Prostate gland (tissue), 2 donors: ENCODE results near the gene PTPRD. TPM values are rescaled to one million over a fixed set of nuclear protein-coding genes. Genes with fewer than 3 reads are reported as not detected.

Source experiments
- DNase-seq: peaks from one replicate; pipeline ENCODE4 v3.0.0-alpha.2; 2019; ENCODE audit warnings: low spot score
- H3K27ac ChIP-seq, 2 donors: fragments of 200-600 bp; sonication (generic); 2 replicates each; pipeline ENCODE4 v1.5.1; 2017 to 2019
- H3K27me3 ChIP-seq: fragments of 200-600 bp; sonication (generic); replicated peaks from 2 replicates; pipeline ENCODE4 v1.5.1; 2019; ENCODE audit not compliant: insufficient read depth
- H3K36me3 ChIP-seq, 2 donors: fragments of 200-600 bp; sonication (generic); 1 replicate in 1 of 2; 2 replicates in 1 of 2; pipeline versions ENCODE4 v1.5.1 to v1.8.1; 2017 to 2019
- H3K4me1 ChIP-seq: fragments of 200-600 bp; sonication (generic); replicated peaks from 2 replicates; pipeline ENCODE4 v1.5.1; 2019
- H3K4me3 ChIP-seq, 2 donors: fragments of 200-600 bp; sonication (generic); 2 replicates each; pipeline ENCODE4 v1.5.1; 2017 to 2019
- H3K9me3 ChIP-seq: fragments of 200-600 bp; sonication (generic); 2 replicates; pipeline ENCODE4 v1.5.1; 2017
- POLR2A ChIP-seq: fragments of 450-650 bp; IDR thresholded peaks from one replicate; pipeline ENCODE4 v1.6.1; 2016; ENCODE audit warnings: antibody characterized with exemption, mild to moderate bottlenecking
- POLR2AphosphoS5 ChIP-seq: sonication (generic); formaldehyde crosslinking; IDR thresholded peaks from one replicate; pipeline ENCODE4 v1.6.1; 2017; ENCODE audit warnings: antibody characterized with exemption
- WGBS: methylation state at CpG from one replicate; pipeline ENCODE4 v1.1.5; 2018; 5-methylcytosine and 5-hydroxymethylcytosine counted together
- intact Hi-C: fragments of 100-400 bp; cut with DNase I; formaldehyde crosslinking; loops from one replicate; pipeline ENCODE4 v1.14.2; 2022
- total RNA-seq, 2 donors: library from RNA; depleted of rRNA; stranded (reverse); fragments of >200 nt; gene quantifications; one replicate each; pipeline ENCODE4 v1.1.0, GENCODE V29; 2016
- TF ChIP-seq, protein P1 (sequence below), 4 experiments: fragments of 200-600 bp in 2 of 4; fragments of 450-650 bp in 2 of 4; sonication (generic) in 2 of 4; IDR thresholded peaks; 1 replicate in 3 of 4; 2 replicates in 1 of 4; pipeline ENCODE4 v1.5.1; 2016 to 2019; ENCODE audit warnings: antibody characterized with exemption in 4 of 4, mild to moderate bottlenecking in 2 of 4, moderate library complexity in 2 of 4

Gene PTPRD
- total RNA-seq, 2 donors from 2014 or later, result 5.8 to 23.1 TPM

DNA sequence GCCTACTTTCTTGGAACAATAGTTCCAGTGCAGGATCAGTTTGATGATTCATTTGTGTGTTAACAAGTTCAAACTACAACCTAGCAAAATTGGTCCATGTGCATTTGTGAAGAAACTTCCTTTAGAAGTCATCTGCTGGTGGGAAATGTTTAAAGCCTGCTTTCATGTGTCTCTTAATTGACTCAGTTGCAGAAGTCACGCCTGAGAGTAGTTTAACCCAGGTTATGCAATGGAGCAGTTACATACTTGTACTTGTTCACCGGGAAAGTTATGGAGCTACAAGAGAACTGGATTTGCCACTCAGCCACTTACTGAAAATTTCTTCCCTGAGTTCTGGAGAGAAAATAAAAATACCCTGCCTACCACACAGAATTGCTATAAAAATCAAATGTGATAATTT lies 1397.8 kb downstream of the PTPRD start:
- intact Hi-C loops, result no loop called here
- TF ChIP-seq POLR2AphosphoS5, result no peak
- TF ChIP-seq, protein P1, sequence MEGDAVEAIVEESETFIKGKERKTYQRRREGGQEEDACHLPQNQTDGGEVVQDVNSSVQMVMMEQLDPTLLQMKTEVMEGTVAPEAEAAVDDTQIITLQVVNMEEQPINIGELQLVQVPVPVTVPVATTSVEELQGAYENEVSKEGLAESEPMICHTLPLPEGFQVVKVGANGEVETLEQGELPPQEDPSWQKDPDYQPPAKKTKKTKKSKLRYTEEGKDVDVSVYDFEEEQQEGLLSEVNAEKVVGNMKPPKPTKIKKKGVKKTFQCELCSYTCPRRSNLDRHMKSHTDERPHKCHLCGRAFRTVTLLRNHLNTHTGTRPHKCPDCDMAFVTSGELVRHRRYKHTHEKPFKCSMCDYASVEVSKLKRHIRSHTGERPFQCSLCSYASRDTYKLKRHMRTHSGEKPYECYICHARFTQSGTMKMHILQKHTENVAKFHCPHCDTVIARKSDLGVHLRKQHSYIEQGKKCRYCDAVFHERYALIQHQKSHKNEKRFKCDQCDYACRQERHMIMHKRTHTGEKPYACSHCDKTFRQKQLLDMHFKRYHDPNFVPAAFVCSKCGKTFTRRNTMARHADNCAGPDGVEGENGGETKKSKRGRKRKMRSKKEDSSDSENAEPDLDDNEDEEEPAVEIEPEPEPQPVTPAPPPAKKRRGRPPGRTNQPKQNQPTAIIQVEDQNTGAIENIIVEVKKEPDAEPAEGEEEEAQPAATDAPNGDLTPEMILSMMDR (IDR thresholded peaks at IDR 0.05), result no peak
- no peak for TF ChIP-seq POLR2A

DNA sequence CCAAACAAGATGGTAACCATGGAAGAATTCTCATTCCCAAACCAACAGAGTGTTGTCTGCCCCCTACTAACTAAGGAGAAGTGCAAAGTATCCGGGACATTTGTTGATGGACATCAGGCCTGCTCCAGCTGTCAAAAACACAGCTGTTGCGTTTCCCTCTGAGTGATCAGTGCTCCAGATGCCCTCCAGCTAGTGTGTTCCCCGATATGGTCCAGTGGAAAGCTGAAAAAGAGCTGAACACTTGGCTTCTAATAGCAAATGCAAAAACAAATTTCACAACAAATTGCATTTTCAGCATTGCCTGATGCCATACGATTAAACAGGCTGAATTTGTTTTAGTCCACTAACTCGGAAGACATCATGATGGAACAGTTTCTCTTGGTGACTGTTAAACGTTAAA lies 1398.7 kb downstream of the PTPRD start:
- H3K36me3 ChIP-seq, result no peaks in the 10 kb centered on the region
- H3K9me3 ChIP-seq, result no peaks in the 10 kb centered on the region
- TF ChIP-seq POLR2AphosphoS5 (no peak), POLR2A (no peak)
- TF ChIP-seq, protein P1 (IDR thresholded peaks at IDR 0.05), result no peak
- no peaks in the 10 kb centered on the region for H3K4me1 ChIP-seq
- no peak overlapping the region for H3K27ac ChIP-seq
- no peaks in the 10 kb centered on the region for H3K27me3 ChIP-seq
- intact Hi-C loops, result no loop called here
- 61% methylated on average over 6 of the region's 6 CpGs for WGBS
- no peak overlapping the region for H3K4me3 ChIP-seq
- no peak for DNase-seq

More for the DNA sequence above, 1397.8 kb downstream of the PTPRD start:
- Histone ChIP-seq H3K4me1 (no peaks in the 10 kb centered on the region), H3K27ac (no peak overlapping the region), H3K9me3 (no peaks in the 10 kb centered on the region), H3K36me3 (no peaks in the 10 kb centered on the region), H3K4me3 (no peak overlapping the region), H3K27me3 (no peaks in the 10 kb centered on the region)
- WGBS, result 58% methylated on average over 2 of the region's 2 CpGs
- DNase-seq, result no peak

GRCh38 chr9:9212963-9213362 lies 1399.8 kb downstream of the PTPRD start:
- TF ChIP-seq POLR2AphosphoS5 (no peak), POLR2A (no peak)
- TF ChIP-seq, protein P1 (IDR thresholded peaks at IDR 0.05), result no peak
- no peak for DNase-seq
- 93% methylated on average over 3 of the region's 3 CpGs for WGBS

DNA sequence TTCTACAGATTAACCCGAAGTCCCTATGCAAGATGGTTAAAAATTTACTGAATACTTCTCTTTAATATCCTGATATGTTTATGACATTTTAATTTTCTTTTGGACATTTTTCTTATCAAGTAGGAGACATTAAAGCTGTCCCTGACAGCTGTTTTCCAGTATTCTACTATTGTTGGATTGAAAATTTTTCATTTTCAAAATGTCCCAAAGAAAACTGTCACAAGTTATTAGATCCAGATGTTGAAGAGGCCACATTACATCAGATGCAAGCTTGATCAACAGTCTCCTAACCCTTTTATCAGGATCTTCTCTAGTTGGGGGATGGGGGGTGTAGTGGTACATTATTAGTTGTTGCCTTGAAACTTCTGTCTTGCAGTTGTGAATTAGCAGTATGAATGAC lies 1410.5 kb downstream of the PTPRD start:
- Histone ChIP-seq H3K36me3 (no peaks in the 10 kb centered on the region), H3K4me1 (no peaks in the 10 kb centered on the region), H3K27ac (no peak overlapping the region), H3K9me3 (no peaks in the 10 kb centered on the region), H3K4me3 (no peak overlapping the region), H3K27me3 (no peaks in the 10 kb centered on the region)
- 66% methylated on average over 1 of the region's 1 CpG for WGBS
- DNase-seq, result no peak
- TF ChIP-seq, protein P1 (IDR thresholded peaks at IDR 0.05), result no peak
- intact Hi-C loops, result no loop called here

More at GRCh38 chr9:9212963-9213362, 1399.8 kb downstream of the PTPRD start:
- Histone ChIP-seq H3K4me1 (no peaks in the 10 kb centered on the region), H3K36me3 (no peaks in the 10 kb centered on the region), H3K9me3 (no peaks in the 10 kb centered on the region), H3K27ac (no peak overlapping the region), H3K4me3 (no peak overlapping the region), H3K27me3 (no peaks in the 10 kb centered on the region)
- intact Hi-C loops, result no loop called here

- DNase-seq, result no peak
- intact Hi-C loops, result no loop called here
- H3K9me3 ChIP-seq, result no peaks in the 10 kb centered on the region
- H3K4me1 ChIP-seq, result no peaks in the 10 kb centered on the region
- H3K27ac ChIP-seq, result no peak overlapping the region
- WGBS, result 91% methylated on average over 1 of the region's 1 CpG
- no peaks in the 10 kb centered on the region for H3K36me3 ChIP-seq
- no peak for TF ChIP-seq POLR2A
- TF ChIP-seq POLR2AphosphoS5, result no peak
- TF ChIP-seq, protein P1 (IDR thresholded peaks at IDR 0.05), result no peak
- H3K27me3 ChIP-seq, result no peaks in the 10 kb centered on the region
- H3K4me3 ChIP-seq, result no peak overlapping the region
Measured at GRCh38 chr9:9186086-9186485, 1426.7 kb downstream of the PTPRD start.
